ENCODE results near the gene SIM2.

SIM2 gene

DNA sequence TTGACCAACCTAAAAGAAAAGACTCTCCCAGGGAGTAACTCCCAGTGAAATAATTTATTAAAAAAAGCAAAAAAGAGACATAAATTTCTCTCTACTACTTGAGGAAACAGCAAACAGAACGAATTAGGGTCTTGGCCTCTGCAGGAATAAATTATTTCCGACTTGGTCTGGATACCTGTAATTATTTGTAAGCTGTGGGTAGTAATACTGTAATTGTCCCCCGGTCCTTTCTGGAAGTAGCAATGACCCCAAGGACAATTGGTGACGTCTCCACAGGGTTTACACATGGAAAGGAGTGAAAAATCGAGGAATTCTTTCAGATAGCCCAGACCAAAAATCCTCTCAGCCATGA, 3.7 kb upstream of the SIM2 start:
- Histone ChIP-seq H3K9ac (no peak overlapping the region), H3K36me3 (ENCODE audit: insufficient read depth) (no peaks in the 10 kb centered on the region), H2AFZ (ENCODE audit: low read depth) (no peak overlapping the region), H3K27ac (no peak overlapping the region), H3K4me1 (ENCODE audit: low read depth, poor library complexity, severe bottlenecking) (no peaks in the 10 kb centered on the region), H3K27me3 (ENCODE audit: insufficient read depth, low read depth) (peaks cover 6% of the 10 kb centered on the region; the same call in 1 of the 2 replicates), H3K4me3 (IDR thresholded peaks at IDR 0.05; ENCODE audit: insufficient read depth, low read depth, low read length) (no peak overlapping the region), H3K4me2 (no peak overlapping the region), H4K20me1 (ENCODE audit: insufficient read depth) (no peaks in the 10 kb centered on the region), H3K79me2 (ENCODE audit: insufficient read depth, low read depth) (no peaks in the 10 kb centered on the region)
- no peak for TF ChIP-seq CTCF (conservative IDR thresholded peaks at IDR 0.05; ENCODE audit: low read depth, low read length)

DNA sequence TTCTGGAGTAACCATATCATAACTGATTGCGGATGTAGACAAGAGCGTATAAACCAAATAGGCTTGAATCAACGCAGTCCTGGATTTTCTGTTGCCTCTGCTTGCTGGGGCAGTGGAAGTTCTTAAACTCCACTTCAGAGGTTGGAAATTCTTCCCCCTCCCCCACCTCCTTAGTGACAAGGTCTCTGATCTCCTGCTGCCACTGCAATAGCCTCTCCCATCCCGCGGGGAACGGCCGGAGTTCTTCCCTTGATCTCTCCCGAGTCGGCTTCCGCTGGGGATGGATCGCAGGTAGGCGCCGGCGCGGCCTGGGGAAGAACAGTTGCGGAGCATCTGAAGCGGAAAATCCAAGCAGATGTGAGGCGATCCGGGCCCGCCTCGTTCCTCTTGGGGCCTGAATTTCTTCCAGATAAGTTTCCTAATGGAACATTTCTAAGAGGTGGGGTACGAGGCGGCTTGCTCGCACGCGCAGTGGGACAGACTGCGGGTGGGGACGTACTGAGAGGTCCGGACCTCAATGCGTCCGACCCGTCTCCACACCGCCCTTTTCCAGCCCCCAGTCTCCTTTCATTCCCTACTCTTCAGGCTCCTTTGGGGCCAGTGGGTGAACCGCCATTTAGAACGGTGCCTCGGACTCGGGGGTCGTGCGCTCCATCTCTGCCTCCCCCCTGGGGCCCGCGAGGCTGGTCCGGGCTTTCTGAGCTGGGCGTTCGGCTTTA, 3.1 kb upstream of the SIM2 start:
- H3K4me3 ChIP-seq (IDR thresholded peaks at IDR 0.05; ENCODE audit: insufficient read depth, low read depth, low read length) = no peak overlapping the region
- no peak for TF ChIP-seq CTCF (conservative IDR thresholded peaks at IDR 0.05; ENCODE audit: low read depth, low read length)

GRCh38 chr21:36696390-36697059, 2.4 kb upstream of the SIM2 start:
- Histone ChIP-seq H4K20me1 (ENCODE audit: insufficient read depth) (no peaks in the 10 kb centered on the region), H3K27ac (no peak overlapping the region), H3K4me3 (IDR thresholded peaks at IDR 0.05; ENCODE audit: insufficient read depth, low read depth, low read length) (no peak overlapping the region), H3K4me1 (ENCODE audit: low read depth, poor library complexity, severe bottlenecking) (no peaks in the 10 kb centered on the region), H3K4me2 (no peak overlapping the region), H2AFZ (ENCODE audit: low read depth) (no peak overlapping the region), H3K36me3 (ENCODE audit: insufficient read depth) (no peaks in the 10 kb centered on the region), H3K27me3 (ENCODE audit: insufficient read depth, low read depth) (peaks cover 6% of the 10 kb centered on the region; the same call in 1 of the 2 replicates), H3K9ac (no peak overlapping the region), H3K79me2 (ENCODE audit: insufficient read depth, low read depth) (no peaks in the 10 kb centered on the region)
- no peak for TF ChIP-seq CTCF (conservative IDR thresholded peaks at IDR 0.05; ENCODE audit: low read depth, low read length)

More for the DNA sequence above, 3.1 kb upstream of the SIM2 start:
- Histone ChIP-seq H3K79me2 (ENCODE audit: insufficient read depth, low read depth) (no peaks in the 10 kb centered on the region), H3K27me3 (ENCODE audit: insufficient read depth, low read depth) (peaks cover 6% of the 10 kb centered on the region; the same call in 1 of the 2 replicates), H3K4me1 (ENCODE audit: low read depth, poor library complexity, severe bottlenecking) (no peaks in the 10 kb centered on the region), H4K20me1 (ENCODE audit: insufficient read depth) (no peaks in the 10 kb centered on the region), H3K27ac (no peak overlapping the region), H3K9ac (no peak overlapping the region), H2AFZ (ENCODE audit: low read depth) (no peak overlapping the region), H3K4me2 (no peak overlapping the region), H3K36me3 (ENCODE audit: insufficient read depth) (no peaks in the 10 kb centered on the region)

GRCh38 chr21:36697060-36697850, 1.7 kb upstream of the SIM2 start:
- H3K79me2 ChIP-seq (ENCODE audit: insufficient read depth, low read depth) = no peaks in the 10 kb centered on the region

More at GRCh38 chr21:36697060-36697850, 1.7 kb upstream of the SIM2 start:
- no peak overlapping the region for H3K4me2 ChIP-seq
- H3K9ac ChIP-seq = no peak overlapping the region
- no peaks in the 10 kb centered on the region for H3K36me3 ChIP-seq (ENCODE audit: insufficient read depth)
- no peak for TF ChIP-seq CTCF (conservative IDR thresholded peaks at IDR 0.05; ENCODE audit: low read depth, low read length)
- H2AFZ ChIP-seq (ENCODE audit: low read depth) = no peak overlapping the region
- no peak overlapping the region for H3K27ac ChIP-seq
- H3K27me3 ChIP-seq (ENCODE audit: insufficient read depth, low read depth) = peaks cover 6% of the 10 kb centered on the region; the same call in 1 of the 2 replicates
- H4K20me1 ChIP-seq (ENCODE audit: insufficient read depth) = no peaks in the 10 kb centered on the region
- H3K4me3 ChIP-seq (IDR thresholded peaks at IDR 0.05; ENCODE audit: insufficient read depth, low read depth, low read length) = no peak overlapping the region
- H3K4me1 ChIP-seq (ENCODE audit: low read depth, poor library complexity, severe bottlenecking) = no peaks in the 10 kb centered on the region

Measured in KMS-11 (cell line).